ENCODE data around the gene CSTF2T.

GRCh38 chr10:51668336-51668689, 31.1 kb downstream of the CSTF2T start:
- TF ChIP-seq CTCF (IDR thresholded peaks at IDR 0.05; ENCODE audit: low read length) (no peak), EZH2 (IDR thresholded peaks at IDR 0.05; ENCODE audit: borderline replicate concordance, low read length) (no peak)
